Breast epithelium (tissue), 4 donors: Measurements from ENCODE around the gene ZFAND2A. TPM values are rescaled to one million over a fixed set of nuclear protein-coding genes. Genes with fewer than 3 reads are reported as not detected.
A peak's percentile ranks its signal among the peaks of the same experiment; 100 is the strongest.
"Not testable (repeated sequence)": the region's sequence is repeated elsewhere in the genome, so short reads cannot be mapped to it uniquely, and the experiment has no call there.

Experiments used
- DNase-seq, 2 donors: peaks; one replicate each; pipeline ENCODE4 v3.0.0-alpha.2; 2019; ENCODE audit warnings: low spot score in 2 of 2
- H3K27ac ChIP-seq, 2 donors: fragments of 200-600 bp; sonication (generic) in 1 of 2; one replicate each; pipeline ENCODE4 v1.5.1; 2016 to 2019; ENCODE audit warnings: mild to moderate bottlenecking in 1 of 2
- H3K27me3 ChIP-seq, 2 donors: fragments of 200-600 bp; sonication (generic) in 1 of 2; one replicate each; pipeline versions ENCODE4 v1.5.1 to v1.6.0; 2017 to 2019; ENCODE audit warnings: control low read depth in 1 of 2, mild to moderate bottlenecking in 1 of 2
- H3K36me3 ChIP-seq: fragments of 200-600 bp; one replicate; pipeline ENCODE4 v1.5.1; 2019
- H3K4me1 ChIP-seq, 2 donors: fragments of 200-600 bp; sonication (generic); one replicate each; pipeline ENCODE4 v1.5.1; 2016 to 2019; ENCODE audit warnings: control low read depth in 1 of 2
- H3K4me3 ChIP-seq, 3 donors: fragments of 200-600 bp; sonication (generic); 1 replicate in 2 of 3; 2 replicates in 1 of 3; pipeline ENCODE4 v1.5.1; 2016 to 2019; ENCODE audit warnings: mild to moderate bottlenecking in 3 of 3, moderate library complexity in 2 of 3
- H3K9me3 ChIP-seq, 2 donors: fragments of 200-600 bp; sonication (generic) in 1 of 2; one replicate each; pipeline ENCODE4 v1.5.1; 2016 to 2019; ENCODE audit warnings: control low read depth in 1 of 2
- CTCF ChIP-seq, 3 donors: fragments of 450-650 bp; IDR thresholded peaks; one replicate each; pipeline ENCODE4 v1.5.1; 2016 to 2017; ENCODE audit warnings: antibody characterized with exemption in 3 of 3, mild to moderate bottlenecking in 3 of 3, moderate library complexity in 3 of 3
- POLR2A ChIP-seq: fragments of 450-650 bp; IDR thresholded peaks from one replicate; pipeline ENCODE4 v1.6.1; 2016; ENCODE audit warnings: antibody characterized with exemption, mild to moderate bottlenecking, moderate library complexity
- POLR2AphosphoS5 ChIP-seq, 3 donors: sonication (generic); formaldehyde crosslinking; IDR thresholded peaks; one replicate each; pipeline ENCODE4 v1.6.1; 2017; ENCODE audit warnings: antibody characterized with exemption in 3 of 3
- intact Hi-C: fragments of 100-400 bp; cut with DNase I; formaldehyde crosslinking; loops from one replicate; pipeline ENCODE4 v1.15.1; 2023; ENCODE audit warnings: low total_unique reads
- total RNA-seq, 3 donors: library from RNA; depleted of rRNA; stranded (reverse); fragments of >200 nt; gene quantifications; one replicate each; pipeline ENCODE4 v1.1.0, GENCODE V29; 2016

Gene ZFAND2A
- total RNA-seq, 3 donors from 2014 or later: 31.9 to 41.6 (median 34.1) TPM

- no peaks in the 10 kb centered on the region for H3K4me1 ChIP-seq
- no peaks in the 10 kb centered on the region for H3K36me3 ChIP-seq
- no peaks in the 10 kb centered on the region for H3K27me3 ChIP-seq
- no peak overlapping the region for H3K4me3 ChIP-seq
- no peak for DNase-seq
- TF ChIP-seq POLR2AphosphoS5 (IDR thresholded peaks at IDR 0.05): no peak
- no peak for TF ChIP-seq POLR2A
- no peak for TF ChIP-seq CTCF (IDR thresholded peaks at IDR 0.05)
- no peaks in the 10 kb centered on the region for H3K9me3 ChIP-seq
- H3K27ac ChIP-seq: no peak overlapping the region
- intact Hi-C loops: loop anchor here (10.0 kb wide), 1 partner anchor 174 kb away; no protein-coding TSS in a partner anchor
Measured at GRCh38 chr7:1168422-1168821, 8.4 kb upstream of the ZFAND2A start.

GRCh38 chr7:1164436-1164835 lies 4.4 kb upstream of the ZFAND2A start:
- Histone ChIP-seq H3K27ac (no peak overlapping the region), H3K27me3 (no peaks in the 10 kb centered on the region), H3K9me3 (no peaks in the 10 kb centered on the region), H3K4me3 (no peak overlapping the region), H3K36me3 (no peaks in the 10 kb centered on the region), H3K4me1 (peaks cover 0 to 4% of the 10 kb centered on the region in 2 donors)
- intact Hi-C loops: loop anchor here (10.0 kb wide), 1 partner anchor 170 kb away; no protein-coding TSS in a partner anchor
- TF ChIP-seq POLR2AphosphoS5 (IDR thresholded peaks at IDR 0.05) (no peak), CTCF (IDR thresholded peaks at IDR 0.05) (no peak), POLR2A (no peak)
- DNase-seq: no peak

GRCh38 chr7:1163121-1163520 lies 3.1 kb upstream of the ZFAND2A start:
- no peak for DNase-seq
- Histone ChIP-seq H3K4me3 (no peak overlapping the region), H3K27me3 (no peaks in the 10 kb centered on the region), H3K4me1 (peaks cover 0 to 14% of the 10 kb centered on the region in 2 donors), H3K36me3 (no peaks in the 10 kb centered on the region), H3K27ac (no peak overlapping the region), H3K9me3 (no peaks in the 10 kb centered on the region)
- intact Hi-C loops: loop anchor here (10.0 kb wide), 1 partner anchor 168 kb away; no protein-coding TSS in a partner anchor
- TF ChIP-seq CTCF (IDR thresholded peaks at IDR 0.05): no peak
- TF ChIP-seq POLR2AphosphoS5 (IDR thresholded peaks at IDR 0.05): no peak
- no peak for TF ChIP-seq POLR2A

GRCh38 chr7:1160670-1161021 lies 650 bp upstream of the ZFAND2A start:
- Histone ChIP-seq H3K4me3 (peak overlapping the region; percentile 92 to 98 (median 95)), H3K27ac (peak overlapping the region; percentile 94 to 97), H3K36me3 (no peaks in the 10 kb centered on the region), H3K4me1 (peaks cover 0 to 16% of the 10 kb centered on the region in 2 donors), H3K9me3 (no peaks in the 10 kb centered on the region), H3K27me3 (no peaks in the 10 kb centered on the region)
- DNase-seq: no peak
- TF ChIP-seq CTCF (IDR thresholded peaks at IDR 0.05) (no peak), POLR2A (no peak), POLR2AphosphoS5 (IDR thresholded peaks at IDR 0.05) (no peak)
- intact Hi-C loops: loop anchor here (10.0 kb wide), 1 partner anchor 166 kb away; no protein-coding TSS in a partner anchor

- H3K36me3 ChIP-seq, intact Hi-C loops, H3K9me3 ChIP-seq, DNase-seq, H3K27me3 ChIP-seq: not testable (repeated sequence)
- H3K4me1 ChIP-seq: peaks cover 0 to 16% of the 10 kb centered on the region in 2 donors
- H3K4me3 ChIP-seq: peak overlapping the region; percentile 92 to 98 (median 95)
- H3K27ac ChIP-seq: peak overlapping the region in 1 of 2 donors; percentile 29
Measured at GRCh38 chr7:1159231-1159630, 765 bp downstream of the ZFAND2A start.
